ENCODE measurements around the gene NCAM1. TPM values are rescaled to one million over a fixed set of nuclear protein-coding genes. Genes with fewer than 3 reads are reported as not detected.

The NCAM1 gene
- total RNA-seq, 1 donor from 2014 or later = 3.3 TPM

- Histone ChIP-seq H3K4me3 (no peak overlapping the region), H3K27ac (no peak overlapping the region), H3K4me1 (no peaks in the 10 kb centered on the region), H3K27me3 (no peaks in the 10 kb centered on the region), H3K9me3 (no peaks in the 10 kb centered on the region), H3K36me3 (no peaks in the 10 kb centered on the region)
- no peak for DNase-seq (ENCODE audit: low spot score in 2 of 2)
- intact Hi-C loops (cut with DNase I) = no loop called here
- TF ChIP-seq CTCF (IDR thresholded peaks at IDR 0.05) = no peak
Observed at GRCh38 chr11:113283881-113284280, 322.7 kb downstream of the NCAM1 start.

GRCh38 chr11:113286009-113286408 is 324.8 kb downstream of the NCAM1 start:
- Histone ChIP-seq H3K27ac (no peak overlapping the region), H3K4me3 (no peak overlapping the region), H3K9me3 (no peaks in the 10 kb centered on the region), H3K4me1 (no peaks in the 10 kb centered on the region), H3K27me3 (no peaks in the 10 kb centered on the region), H3K36me3 (no peaks in the 10 kb centered on the region)
- intact Hi-C loops (cut with DNase I) = loop anchor here (5.0 kb wide), 1 partner anchor 999 kb away; no protein-coding TSS in a partner anchor
- no peak for TF ChIP-seq CTCF (IDR thresholded peaks at IDR 0.05)
- no peak for DNase-seq (ENCODE audit: low spot score in 2 of 2)

- DNase-seq (ENCODE audit: low spot score in 2 of 2) = no peak
- TF ChIP-seq CTCF (IDR thresholded peaks at IDR 0.05) = no peak
- Histone ChIP-seq H3K4me3 (no peak overlapping the region), H3K36me3 (no peaks in the 10 kb centered on the region), H3K9me3 (no peaks in the 10 kb centered on the region), H3K27ac (no peak overlapping the region), H3K27me3 (no peaks in the 10 kb centered on the region), H3K4me1 (no peaks in the 10 kb centered on the region)
- intact Hi-C loops (cut with DNase I) = loop anchor here (5.0 kb wide), 1 partner anchor 1000 kb away; no protein-coding TSS in a partner anchor
Observed at GRCh38 chr11:113286509-113287497, 325.6 kb downstream of the NCAM1 start.

- DNase-seq (ENCODE audit: low spot score in 2 of 2) = no peak
- Histone ChIP-seq H3K27ac (no peak overlapping the region), H3K36me3 (no peaks in the 10 kb centered on the region), H3K9me3 (no peaks in the 10 kb centered on the region), H3K4me3 (no peak overlapping the region), H3K4me1 (no peaks in the 10 kb centered on the region), H3K27me3 (no peaks in the 10 kb centered on the region)
- intact Hi-C loops (cut with DNase I) = loop anchor here (5.0 kb wide), 1 partner anchor 1000 kb away; no protein-coding TSS in a partner anchor
- no peak for TF ChIP-seq CTCF (IDR thresholded peaks at IDR 0.05)
Observed at GRCh38 chr11:113287801-113288200, 326.6 kb downstream of the NCAM1 start.

- H3K36me3 ChIP-seq = no peaks in the 10 kb centered on the region
- no peak overlapping the region for H3K27ac ChIP-seq
- intact Hi-C loops (cut with DNase I) = loop anchor here (5.0 kb wide), 1 partner anchor 1001 kb away; no protein-coding TSS in a partner anchor
- no peak for DNase-seq (ENCODE audit: low spot score in 2 of 2)
- no peaks in the 10 kb centered on the region for H3K27me3 ChIP-seq
- H3K4me3 ChIP-seq = no peak overlapping the region
- H3K9me3 ChIP-seq = no peaks in the 10 kb centered on the region
- no peak for TF ChIP-seq CTCF (IDR thresholded peaks at IDR 0.05)
- no peaks in the 10 kb centered on the region for H3K4me1 ChIP-seq
Observed at GRCh38 chr11:113288286-113288863, 327.2 kb downstream of the NCAM1 start.

All from ascending aorta (tissue), 2 donors.